Hepatocyte (in vitro differentiated cells): ENCODE results near the gene DHX16. TPM values are rescaled to one million over a fixed set of nuclear protein-coding genes. Genes with fewer than 3 reads are reported as not detected.

Experiments used
- DNase-seq: peaks from one replicate; pipeline ENCODE4 v3.0.0-alpha.2; 2016; ENCODE audit warnings: low spot score
- H2AFZ ChIP-seq: fragments of 200-600 bp; sonication (generic); 2 replicates; pipeline ENCODE4 v1.6.0; 2016; ENCODE audit warnings: antibody characterized with exemption, mild to moderate bottlenecking
- H3K27ac ChIP-seq: fragments of 200-600 bp; sonication (generic); 2 replicates; pipeline ENCODE4 v1.5.1; 2016; ENCODE audit warnings: mild to moderate bottlenecking
- H3K27me3 ChIP-seq: fragments of 200-600 bp; sonication (generic); 2 replicates; pipeline ENCODE4 v1.6.1; 2016
- H3K36me3 ChIP-seq: fragments of 200-600 bp; sonication (generic); replicated peaks from 2 replicates; pipeline ENCODE4 v1.5.1; 2016; ENCODE audit warnings: low read depth; ENCODE audit not compliant: insufficient read depth
- H3K4me1 ChIP-seq: fragments of 200-600 bp; sonication (generic); 2 replicates; pipeline ENCODE4 v1.5.1; 2016; ENCODE audit warnings: mild to moderate bottlenecking, moderate library complexity; ENCODE audit not compliant: insufficient read depth
- H3K4me2 ChIP-seq: fragments of 200-600 bp; sonication (generic); 2 replicates; pipeline ENCODE4 v1.6.0; 2016
- H3K4me3 ChIP-seq: fragments of 200-600 bp; sonication (generic); 2 replicates; pipeline ENCODE4 v1.5.1; 2016; ENCODE audit warnings: mild to moderate bottlenecking
- H3K79me2 ChIP-seq: fragments of 200-600 bp; sonication (generic); 2 replicates; pipeline ENCODE4 v1.6.0; 2017; ENCODE audit warnings: mild to moderate bottlenecking
- H3K9me2 ChIP-seq: fragments of 200-600 bp; sonication (generic); replicated peaks from 2 replicates; pipeline ENCODE4 v1.6.0; 2017; ENCODE audit warnings: mild to moderate bottlenecking; ENCODE audit not compliant: insufficient read depth
- H3K9me3 ChIP-seq: fragments of 200-600 bp; sonication (generic); 2 replicates; pipeline ENCODE4 v1.5.1; 2016; ENCODE audit warnings: low read depth, mild to moderate bottlenecking
- H4K20me1 ChIP-seq: fragments of 200-600 bp; sonication (generic); 2 replicates; pipeline ENCODE4 v1.6.0; 2016; ENCODE audit warnings: mild to moderate bottlenecking; ENCODE audit not compliant: insufficient read depth, poor library complexity, severe bottlenecking
- EZH2 ChIP-seq: fragments of 200-600 bp; sonication (generic); IDR thresholded peaks from 2 replicates; pipeline ENCODE4 v1.6.1; 2016; ENCODE audit warnings: antibody characterized with exemption, mild to moderate bottlenecking, borderline replicate concordance
- EZH2phosphoT487 ChIP-seq: fragments of 200-600 bp; sonication (generic); IDR thresholded peaks from one replicate; pipeline ENCODE4 v1.6.1; 2018; ENCODE audit warnings: antibody characterized with exemption, mild to moderate bottlenecking, low read depth, moderate library complexity; ENCODE audit not compliant: unreplicated experiment, severe bottlenecking
- WGBS: methylation state at CpG from one replicate; pipeline ENCODE4 v1.1.6; 2016; ENCODE audit warnings: low lambda C conversion rate; ENCODE audit errors: missing lambda C conversion rate; 5-methylcytosine and 5-hydroxymethylcytosine counted together
- polyA plus RNA-seq: library from polyadenylated mRNA; unstranded; fragments of >200 nt; fragmentation: Nextera tagmentation; extraction: Ambion mirVana; gene quantifications from 2 replicates; pipeline ENCODE4 v1.2.1, GENCODE V29; 2016
- total RNA-seq: library from RNA; depleted of rRNA; stranded (reverse); fragments of >200 nt; gene quantifications from 2 replicates; pipeline ENCODE4 v1.2.3, GENCODE V29; 2014
- TF ChIP-seq, protein P1 (sequence below): fragments of 200-600 bp; sonication (generic); IDR thresholded peaks from 2 replicates; pipeline ENCODE4 v1.5.1; 2016; ENCODE audit warnings: antibody characterized with exemption, mild to moderate bottlenecking; ENCODE audit not compliant: poor library complexity

The DHX16 gene
- total and polyA plus RNA-seq, 2 experiments from 2014 or later, result 19.4 to 28.4 TPM

DNA sequence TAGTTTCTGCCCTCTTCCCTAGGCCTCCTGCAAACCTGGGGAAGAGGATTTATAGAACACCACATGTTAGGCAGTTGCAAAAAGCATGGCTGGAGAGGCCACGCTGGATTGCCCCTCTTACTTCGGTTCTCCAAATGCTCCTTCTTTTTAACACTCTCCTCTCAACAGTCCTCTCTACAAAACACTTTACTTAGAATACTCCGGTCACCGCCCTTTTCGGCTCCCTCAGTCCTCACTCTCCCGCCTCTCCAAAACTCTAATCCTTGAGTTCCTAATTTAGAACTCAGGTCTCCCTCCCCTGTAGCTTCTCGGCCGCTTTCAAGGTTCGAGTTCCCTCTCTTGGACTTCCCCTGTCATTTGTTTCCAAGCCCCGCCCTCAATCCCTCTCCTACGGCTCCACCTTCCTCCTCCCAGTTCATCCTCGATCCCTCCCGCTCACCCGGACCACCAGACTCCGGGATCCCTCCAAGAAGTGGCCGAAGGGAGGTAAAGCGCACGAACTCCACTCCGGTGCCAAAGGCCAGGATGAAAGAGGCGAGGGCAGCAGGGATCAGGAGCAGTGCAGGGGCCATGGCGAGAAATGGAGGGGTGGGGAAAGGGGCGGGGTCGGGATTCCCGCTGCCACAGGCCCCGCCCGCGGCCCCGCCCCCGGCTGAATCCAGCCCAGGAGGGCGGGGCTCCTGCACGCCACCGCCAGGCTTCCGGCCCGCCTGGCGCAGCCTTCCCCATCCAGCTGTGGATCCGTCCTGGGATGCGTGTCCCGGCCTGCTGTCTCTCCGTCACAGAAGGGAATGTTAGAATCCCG is 17.8 kb upstream of the DHX16 start, which contains the start of gene NRM:
TSS of gene NRM (minus strand) at position 582 of the 805 bp plus-strand sequence. CDS start at position 572, 10 bp downstream.
- H3K27me3 ChIP-seq, result no peaks in the 10 kb centered on the region
- TF ChIP-seq, protein P1, sequence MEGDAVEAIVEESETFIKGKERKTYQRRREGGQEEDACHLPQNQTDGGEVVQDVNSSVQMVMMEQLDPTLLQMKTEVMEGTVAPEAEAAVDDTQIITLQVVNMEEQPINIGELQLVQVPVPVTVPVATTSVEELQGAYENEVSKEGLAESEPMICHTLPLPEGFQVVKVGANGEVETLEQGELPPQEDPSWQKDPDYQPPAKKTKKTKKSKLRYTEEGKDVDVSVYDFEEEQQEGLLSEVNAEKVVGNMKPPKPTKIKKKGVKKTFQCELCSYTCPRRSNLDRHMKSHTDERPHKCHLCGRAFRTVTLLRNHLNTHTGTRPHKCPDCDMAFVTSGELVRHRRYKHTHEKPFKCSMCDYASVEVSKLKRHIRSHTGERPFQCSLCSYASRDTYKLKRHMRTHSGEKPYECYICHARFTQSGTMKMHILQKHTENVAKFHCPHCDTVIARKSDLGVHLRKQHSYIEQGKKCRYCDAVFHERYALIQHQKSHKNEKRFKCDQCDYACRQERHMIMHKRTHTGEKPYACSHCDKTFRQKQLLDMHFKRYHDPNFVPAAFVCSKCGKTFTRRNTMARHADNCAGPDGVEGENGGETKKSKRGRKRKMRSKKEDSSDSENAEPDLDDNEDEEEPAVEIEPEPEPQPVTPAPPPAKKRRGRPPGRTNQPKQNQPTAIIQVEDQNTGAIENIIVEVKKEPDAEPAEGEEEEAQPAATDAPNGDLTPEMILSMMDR, result no peak
- TF ChIP-seq EZH2, result no peak
- no peak for TF ChIP-seq EZH2phosphoT487
- H3K9me3 ChIP-seq, result no peaks in the 10 kb centered on the region
- H3K4me1 ChIP-seq, result peaks cover 16% of the 10 kb centered on the region
- H2AFZ ChIP-seq, result peak within 1 kb of the TSS; percentile 84
- peak within 1 kb of the TSS; percentile 77 for H3K4me2 ChIP-seq
- H3K79me2 ChIP-seq, result peaks cover 26% of the 10 kb centered on the region
- H3K4me3 ChIP-seq, result peak within 1 kb of the TSS; percentile 53
- H3K27ac ChIP-seq, result peak within 1 kb of the TSS; percentile 79
- WGBS, result 1% methylated on average over 25 of the region's 40 CpGs
- no peaks in the 10 kb centered on the region for H3K9me2 ChIP-seq
- H4K20me1 ChIP-seq, result peaks cover 3% of the 10 kb centered on the region
- DNase-seq, result peak; percentile 96
- H3K36me3 ChIP-seq, result no peaks in the 10 kb centered on the region

DNA sequence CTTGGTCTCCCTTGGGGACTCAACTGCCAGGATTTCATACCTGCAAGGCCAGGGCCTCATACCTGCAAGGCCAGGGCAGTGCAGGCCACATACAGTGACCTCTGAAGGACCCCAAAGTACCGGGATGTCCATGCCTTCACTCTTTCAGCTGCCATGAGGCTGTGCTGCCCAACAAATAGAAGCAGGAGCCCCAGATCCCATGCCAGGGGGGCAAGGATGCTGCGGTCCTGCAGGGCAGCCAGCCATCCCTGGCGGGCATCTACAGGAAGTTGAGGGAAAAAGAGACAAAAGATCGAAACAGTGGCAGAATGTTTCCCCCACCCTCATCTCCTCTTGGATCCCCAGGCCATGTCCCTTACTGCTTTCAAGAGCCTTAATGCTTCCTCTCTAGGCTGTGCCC is 17.2 kb upstream of the DHX16 start:
- WGBS, result 59% methylated on average over 4 of the region's 4 CpGs
- no peak overlapping the region for H2AFZ ChIP-seq
- peak overlapping the region; percentile 53 for H3K4me3 ChIP-seq
- peaks cover 21% of the 10 kb centered on the region for H3K4me1 ChIP-seq
- no peaks in the 10 kb centered on the region for H3K9me3 ChIP-seq
- H3K27ac ChIP-seq, result peak overlapping the region; percentile 79
- no peak for TF ChIP-seq EZH2phosphoT487
- TF ChIP-seq EZH2, result no peak
- TF ChIP-seq, protein P1, result no peak
- no peaks in the 10 kb centered on the region for H3K9me2 ChIP-seq
- peak overlapping the region; percentile 77 for H3K4me2 ChIP-seq
- H3K27me3 ChIP-seq, result no peaks in the 10 kb centered on the region
- H3K79me2 ChIP-seq, result peaks cover 32% of the 10 kb centered on the region
- DNase-seq, result no peak
- H4K20me1 ChIP-seq, result peaks cover 4% of the 10 kb centered on the region
- H3K36me3 ChIP-seq, result no peaks in the 10 kb centered on the region

DNA sequence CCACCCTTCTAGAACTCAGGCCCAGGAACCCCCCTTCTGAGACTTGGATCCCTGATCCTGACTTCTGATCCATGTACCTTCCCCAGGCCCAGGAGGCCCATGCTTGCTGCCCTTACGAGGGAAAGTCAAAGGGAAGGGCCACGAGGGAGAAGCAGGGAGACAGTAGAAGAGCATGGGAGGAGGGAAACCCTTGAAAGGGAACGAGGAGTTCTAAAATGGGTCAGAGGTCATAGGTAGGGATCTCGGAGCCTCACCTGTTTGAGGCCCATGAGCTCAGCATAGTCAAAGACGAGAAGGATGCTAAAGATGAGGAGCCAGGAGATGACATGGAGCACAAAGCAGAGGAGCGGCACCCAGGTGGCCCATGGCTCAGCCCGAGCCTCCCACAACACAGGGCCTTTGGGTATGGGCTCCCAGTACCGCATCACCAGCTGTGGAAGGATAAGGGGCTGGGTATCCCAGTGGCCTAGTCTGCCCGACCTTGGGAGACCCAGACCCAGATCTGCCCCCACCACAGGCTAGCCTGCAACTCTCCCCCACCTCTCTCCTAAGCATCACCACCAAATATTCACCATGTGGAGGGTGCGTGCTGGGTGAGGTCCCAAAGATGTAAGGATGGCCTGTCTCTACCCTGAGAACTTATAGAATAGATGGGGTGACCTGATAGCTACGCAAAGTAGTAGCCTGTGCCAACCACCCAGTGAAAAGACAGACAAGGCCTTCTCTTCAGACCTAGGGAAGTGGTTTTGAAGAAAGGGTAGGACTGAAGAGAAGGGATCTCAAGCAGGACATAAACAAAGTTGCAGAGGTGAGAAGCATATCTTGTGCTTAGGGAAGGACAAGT is 16.4 kb upstream of the DHX16 start:
- TF ChIP-seq, protein P1, result no peak
- TF ChIP-seq EZH2phosphoT487 (no peak), EZH2 (no peak)
- Histone ChIP-seq H3K9me2 (no peaks in the 10 kb centered on the region), H3K4me3 (no peak overlapping the region), H3K9me3 (no peaks in the 10 kb centered on the region), H4K20me1 (peaks cover 4% of the 10 kb centered on the region), H3K36me3 (no peaks in the 10 kb centered on the region), H3K27me3 (no peaks in the 10 kb centered on the region), H3K4me1 (peaks cover 24% of the 10 kb centered on the region), H3K79me2 (peaks cover 39% of the 10 kb centered on the region), H3K27ac (no peak overlapping the region), H2AFZ (no peak overlapping the region), H3K4me2 (peak overlapping the region; percentile 93)
- DNase-seq, result no peak
- WGBS, result 92% methylated on average over 11 of the region's 11 CpGs
